EH (cell line): ENCODE data around the gene JAKMIP1.
"Not testable (repeated sequence)": the region's sequence is repeated elsewhere in the genome, so short reads cannot be mapped to it uniquely, and the experiment has no call there.

ENCODE experiments used
- DNase-seq: peaks from one replicate; pipeline ENCODE4 v3.0.0-alpha.2; 2015; ENCODE audit warnings: low read depth

The JAKMIP1 gene

GRCh38 chr4:6229095-6229494 is 28.7 kb upstream of the JAKMIP1 start:
- no peak for DNase-seq

- no peak for DNase-seq
Measured at GRCh38 chr4:6228158-6229067, 28.1 kb upstream of the JAKMIP1 start.

- no peak for DNase-seq
Measured at GRCh38 chr4:6227412-6228157, 27.2 kb upstream of the JAKMIP1 start.

- DNase-seq, result no peak
Measured at GRCh38 chr4:6226506-6226905, 26.2 kb upstream of the JAKMIP1 start.

- peak; percentile 27 for DNase-seq
Measured at GRCh38 chr4:6225469-6225868, 25.1 kb upstream of the JAKMIP1 start.

- DNase-seq, result no peak
Measured at GRCh38 chr4:6224735-6225134, 24.4 kb upstream of the JAKMIP1 start.

GRCh38 chr4:6222761-6223292 is 22.5 kb upstream of the JAKMIP1 start:
- DNase-seq, result no peak

- DNase-seq, result no peak
Measured at GRCh38 chr4:6221851-6222760, 21.8 kb upstream of the JAKMIP1 start.

GRCh38 chr4:6221301-6221850 is 21.0 kb upstream of the JAKMIP1 start:
- no peak for DNase-seq

GRCh38 chr4:6217716-6218381 is 17.5 kb upstream of the JAKMIP1 start:
- DNase-seq, result no peak

- no peak for DNase-seq
Measured at GRCh38 chr4:6216588-6216987, 16.2 kb upstream of the JAKMIP1 start.

GRCh38 chr4:6209921-6210320 is 9.6 kb upstream of the JAKMIP1 start:
- no peak for DNase-seq

GRCh38 chr4:6209291-6209690 is 8.9 kb upstream of the JAKMIP1 start:
- not testable (repeated sequence) for DNase-seq

GRCh38 chr4:6208416-6208815 is 8.1 kb upstream of the JAKMIP1 start:
- no peak for DNase-seq

- no peak for DNase-seq
Measured at GRCh38 chr4:6207602-6208001, 7.3 kb upstream of the JAKMIP1 start.

- no peak for DNase-seq
Measured at GRCh38 chr4:6206771-6207290, 6.5 kb upstream of the JAKMIP1 start.

GRCh38 chr4:6205973-6206372 is 5.6 kb upstream of the JAKMIP1 start:
- no peak for DNase-seq

- no peak for DNase-seq
Measured at GRCh38 chr4:6205567-6205931, 5.2 kb upstream of the JAKMIP1 start.

- no peak for DNase-seq
Measured at GRCh38 chr4:6204871-6205566, 4.7 kb upstream of the JAKMIP1 start.

- DNase-seq, result no peak
Measured at GRCh38 chr4:6204098-6204497, 3.7 kb upstream of the JAKMIP1 start.
